RPMI8226 (cell line): Measurements from ENCODE around the gene NANOS1.
"Not testable (repeated sequence)": the region's sequence is repeated elsewhere in the genome, so short reads cannot be mapped to it uniquely, and the experiment has no call there.

Experiments used
- DNase-seq: peaks from one replicate; pipeline ENCODE4 v3.0.0-alpha.2; 2015

The NANOS1 gene

GRCh38 chr10:119020627-119020946 lies 8.9 kb upstream of the NANOS1 start:
- DNase-seq: no peak

DNA sequence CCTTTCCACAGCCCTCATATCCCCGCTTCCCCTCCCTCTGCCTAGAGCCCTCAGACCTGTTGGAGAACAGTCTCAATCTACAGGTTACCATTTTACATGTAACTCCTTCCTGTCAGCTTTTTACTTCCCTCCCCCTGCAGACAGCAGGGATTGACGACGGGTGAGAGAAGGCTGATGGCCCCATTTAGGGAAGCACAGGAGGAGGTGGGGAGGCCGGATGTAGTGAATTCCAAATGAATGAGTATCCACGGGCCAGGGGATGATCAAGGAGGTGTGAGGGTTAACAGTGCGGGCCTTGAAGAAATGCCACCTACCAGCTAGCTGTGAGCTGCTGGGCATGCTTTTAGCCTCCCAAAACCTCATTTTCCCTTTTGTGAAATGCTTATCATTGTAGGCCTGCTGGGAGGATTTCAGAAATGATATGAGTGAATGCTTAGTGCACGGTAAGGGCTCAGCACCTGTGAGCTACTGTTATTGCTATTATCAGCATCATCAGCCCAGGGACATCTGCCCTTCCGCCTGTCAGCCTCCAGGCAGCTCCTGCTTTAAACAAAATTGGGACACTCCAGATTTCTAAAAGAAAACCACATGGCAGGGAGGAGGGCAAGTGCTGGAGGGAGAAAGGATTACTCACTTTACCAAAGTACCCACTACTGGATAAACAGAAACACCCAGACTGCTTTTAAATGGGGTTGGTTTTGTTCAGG lies 6.5 kb upstream of the NANOS1 start:
- DNase-seq: no peak

DNA sequence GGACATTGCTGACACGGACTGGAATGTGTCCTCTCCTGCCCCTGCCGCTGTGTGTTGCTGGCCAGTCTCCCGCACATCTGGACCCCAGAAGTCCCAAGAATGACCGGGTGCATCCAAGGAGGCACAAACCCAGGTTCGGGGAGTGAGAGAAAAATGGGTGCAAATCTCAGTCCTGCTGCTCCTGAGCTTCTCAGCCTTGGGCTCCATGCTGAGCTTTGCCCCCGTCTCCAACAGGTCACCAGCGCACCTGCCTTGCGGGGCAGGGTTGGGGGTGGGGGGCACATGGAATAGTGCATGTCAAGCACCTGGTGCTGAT lies 6.0 kb upstream of the NANOS1 start:
- no peak for DNase-seq

DNA sequence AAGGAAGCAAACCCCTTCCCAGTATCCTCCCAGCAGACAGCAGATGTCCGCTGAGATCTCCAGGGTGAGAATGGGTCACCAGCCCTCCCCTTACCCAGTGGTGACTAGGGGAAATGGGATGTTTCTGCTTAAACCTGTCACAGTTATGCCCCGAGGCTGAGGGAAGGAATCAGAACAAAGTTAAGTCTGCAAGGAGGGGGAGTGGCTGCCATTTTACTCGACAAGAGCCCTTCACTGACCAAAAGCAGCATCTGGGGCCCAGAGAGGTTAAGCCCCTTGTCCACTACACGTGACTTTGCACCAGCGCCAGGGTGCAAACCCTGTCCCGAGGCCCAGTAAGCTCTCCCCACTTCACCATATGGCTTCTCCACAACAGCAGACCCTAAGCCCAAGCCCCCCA lies 4.6 kb upstream of the NANOS1 start:
- no peak for DNase-seq

DNA sequence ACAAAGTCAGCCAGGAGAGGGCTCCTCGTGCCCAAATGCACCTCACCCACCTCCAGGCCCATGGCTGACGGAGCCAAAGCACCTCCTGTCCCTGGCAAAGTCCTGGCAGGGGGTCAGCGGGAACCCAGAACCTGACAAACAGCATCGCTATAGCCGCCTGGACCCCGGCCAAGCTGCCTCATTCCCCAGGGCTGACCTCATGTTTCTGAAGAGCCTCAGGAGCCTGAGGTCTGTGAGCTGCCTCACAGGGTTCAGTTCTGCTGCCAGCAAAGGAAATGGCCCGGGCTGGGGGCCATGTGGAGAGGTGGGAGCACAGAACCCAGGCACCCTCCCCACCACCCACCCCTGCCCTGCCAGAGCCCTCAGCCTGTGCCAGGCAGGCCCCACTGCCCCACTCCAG lies 4.2 kb upstream of the NANOS1 start:
- peak; percentile 35 for DNase-seq

GRCh38 chr10:119025776-119026175 lies 3.7 kb upstream of the NANOS1 start:
- peak; percentile 16 for DNase-seq

- no peak for DNase-seq
These were observed 3.0 kb upstream of the NANOS1 start for GRCh38 chr10:119026301-119027110.

DNA sequence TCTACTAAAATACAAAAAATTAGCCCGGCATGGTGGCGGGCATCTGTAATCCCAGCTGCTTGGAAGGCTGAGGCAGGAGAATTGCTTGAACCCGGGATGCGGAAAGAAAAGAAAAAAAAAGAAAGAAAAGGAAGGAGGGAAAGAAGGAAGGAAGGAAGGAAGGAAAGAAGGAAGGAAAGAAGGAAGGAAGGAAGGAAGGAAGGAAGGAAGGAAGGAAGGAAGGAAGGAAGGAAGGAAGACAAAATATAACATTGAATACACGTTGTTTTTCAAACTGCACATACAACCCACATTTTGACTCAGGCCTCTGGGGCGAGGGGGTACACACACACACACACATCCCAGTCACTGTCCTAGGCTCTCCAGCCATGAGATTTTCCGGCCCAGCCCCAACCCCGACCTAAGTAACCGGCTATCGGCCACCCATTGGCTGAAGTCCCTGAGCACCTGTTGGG lies 1.0 kb upstream of the NANOS1 start:
- not testable (repeated sequence) for DNase-seq

GRCh38 chr10:119028900-119029612 lies 458 bp upstream of the NANOS1 start:
- peak; percentile 89 for DNase-seq

- peak; percentile 82 for DNase-seq
These were observed 1.1 kb downstream of the NANOS1 start for GRCh38 chr10:119030421-119031250.

GRCh38 chr10:119031496-119032059 lies 2.1 kb downstream of the NANOS1 start:
- DNase-seq: no peak

- DNase-seq: no peak
These were observed 9.6 kb downstream of the NANOS1 start for GRCh38 chr10:119039161-119039560.

GRCh38 chr10:119041326-119041725 lies 11.8 kb downstream of the NANOS1 start:
- DNase-seq: no peak

DNA sequence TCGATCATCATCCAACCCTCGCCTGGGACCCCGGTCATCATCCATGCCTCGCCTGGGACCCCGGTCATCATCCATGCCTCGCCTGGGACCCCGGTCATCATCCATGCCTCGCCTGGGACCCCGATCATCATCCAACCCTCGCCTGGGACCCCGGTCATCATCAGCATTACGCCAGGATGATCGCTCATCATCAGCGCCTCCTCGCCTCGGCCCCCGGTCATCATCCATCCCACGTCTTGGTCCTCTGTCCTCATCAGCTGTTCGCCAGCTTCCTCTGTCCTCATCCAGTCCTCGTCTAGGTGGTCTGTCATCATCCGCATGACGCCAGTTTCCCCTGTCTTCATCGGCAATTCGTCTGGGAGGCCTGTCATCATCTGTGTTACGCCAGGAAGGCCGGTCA lies 12.7 kb downstream of the NANOS1 start:
- no peak for DNase-seq

DNA sequence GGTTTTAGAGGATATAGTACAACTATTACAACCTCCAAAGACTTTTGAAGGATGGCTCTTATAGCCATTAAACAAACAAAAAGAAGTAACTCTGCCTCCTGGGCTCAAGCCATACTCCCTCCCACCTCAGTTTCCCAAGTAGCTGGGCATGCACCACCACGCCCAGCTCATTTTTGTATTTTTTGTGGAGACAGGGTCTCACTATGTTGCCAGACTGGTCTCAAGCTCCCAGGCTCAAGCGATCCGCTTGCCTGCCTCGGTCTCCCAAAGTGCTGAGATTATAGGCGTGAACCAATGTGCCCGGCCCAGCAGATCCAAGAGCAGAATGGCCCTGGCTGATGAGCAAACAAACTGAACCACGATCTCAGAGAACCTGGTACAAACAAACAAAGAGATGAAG lies 16.0 kb downstream of the NANOS1 start:
- DNase-seq: no peak

- no peak for DNase-seq
These were observed 19.8 kb downstream of the NANOS1 start for GRCh38 chr10:119049361-119049760.

GRCh38 chr10:119049777-119050176 lies 20.3 kb downstream of the NANOS1 start:
- no peak for DNase-seq

GRCh38 chr10:119051775-119052174 lies 22.3 kb downstream of the NANOS1 start:
- no peak for DNase-seq

GRCh38 chr10:119055472-119055871 lies 26.0 kb downstream of the NANOS1 start:
- DNase-seq: no peak

GRCh38 chr10:119058010-119058409 lies 28.5 kb downstream of the NANOS1 start:
- no peak for DNase-seq

DNA sequence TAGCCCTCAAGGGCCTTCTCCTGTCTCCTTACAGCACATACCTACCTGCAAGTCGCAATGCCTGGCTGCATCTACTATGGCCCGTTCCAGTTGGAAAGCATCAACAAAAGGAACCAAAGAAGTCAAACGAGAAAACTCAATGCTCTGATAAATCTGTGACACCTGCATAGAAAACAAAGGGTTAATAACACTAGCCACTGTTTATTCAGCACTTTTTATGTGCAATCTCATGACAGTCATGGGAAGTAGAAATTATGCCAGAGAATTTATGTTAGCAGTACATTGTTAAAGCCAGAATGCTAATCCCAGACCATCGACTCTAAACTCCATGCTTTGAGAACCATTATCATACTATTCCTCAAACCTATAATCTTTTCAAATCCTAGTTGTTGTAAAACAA lies 30.0 kb downstream of the NANOS1 start:
- DNase-seq: no peak

GRCh38 chr10:119060107-119060506 lies 30.6 kb downstream of the NANOS1 start:
- no peak for DNase-seq

DNA sequence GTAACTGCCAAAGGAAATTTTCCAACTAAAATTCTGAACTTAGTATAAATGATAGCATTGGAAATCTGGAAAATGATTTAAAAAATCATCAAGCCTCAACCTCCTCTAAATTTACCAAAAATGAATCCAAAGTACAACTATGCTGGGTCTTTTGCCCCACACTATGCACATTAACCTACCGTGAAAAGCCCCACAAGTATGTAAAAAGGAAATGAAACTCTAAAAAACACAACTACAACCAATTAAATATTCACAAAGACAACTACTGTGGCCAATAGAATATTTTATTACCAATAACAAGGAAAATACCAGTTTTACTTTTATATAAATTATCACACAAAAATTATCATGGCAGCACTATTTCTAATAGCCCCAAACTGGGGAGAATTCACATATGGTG lies 31.8 kb downstream of the NANOS1 start:
- no peak for DNase-seq
